Stimulated activated CD8-positive, alpha-beta memory T cell treated with anti-CD3 and anti-CD28 coated beads, Interleukin-4, amount 100 ng/mL, for 48 hours (primary cell): ENCODE data around the gene ANKRD55.

Experiments used
- DNase-seq: peaks from one replicate; pipeline ENCODE4 v3.0.0-alpha.2; 2020

ANKRD55 gene

GRCh38 chr5:56072863-56073766, 160.0 kb downstream of the ANKRD55 start:
- no peak for DNase-seq

DNA sequence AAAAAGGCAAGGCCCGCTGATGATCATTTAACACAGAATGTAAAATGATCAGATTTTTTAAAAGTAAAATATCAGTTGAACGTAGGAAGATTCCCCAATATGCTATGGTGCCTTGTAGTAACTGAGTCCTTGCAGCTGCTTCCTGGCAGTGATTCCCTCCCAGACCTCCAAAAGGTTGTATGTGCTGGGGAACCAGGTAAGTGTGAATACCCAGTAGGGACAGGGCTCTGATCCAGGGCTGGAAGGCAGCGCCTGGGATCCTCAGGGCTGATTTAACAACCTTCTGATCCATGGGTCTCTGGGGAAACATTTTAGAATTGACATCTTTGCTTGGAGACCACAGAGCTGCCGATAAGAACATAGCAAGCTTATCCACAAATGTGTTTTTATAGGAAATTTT, 161.7 kb downstream of the ANKRD55 start:
- no peak for DNase-seq

DNA sequence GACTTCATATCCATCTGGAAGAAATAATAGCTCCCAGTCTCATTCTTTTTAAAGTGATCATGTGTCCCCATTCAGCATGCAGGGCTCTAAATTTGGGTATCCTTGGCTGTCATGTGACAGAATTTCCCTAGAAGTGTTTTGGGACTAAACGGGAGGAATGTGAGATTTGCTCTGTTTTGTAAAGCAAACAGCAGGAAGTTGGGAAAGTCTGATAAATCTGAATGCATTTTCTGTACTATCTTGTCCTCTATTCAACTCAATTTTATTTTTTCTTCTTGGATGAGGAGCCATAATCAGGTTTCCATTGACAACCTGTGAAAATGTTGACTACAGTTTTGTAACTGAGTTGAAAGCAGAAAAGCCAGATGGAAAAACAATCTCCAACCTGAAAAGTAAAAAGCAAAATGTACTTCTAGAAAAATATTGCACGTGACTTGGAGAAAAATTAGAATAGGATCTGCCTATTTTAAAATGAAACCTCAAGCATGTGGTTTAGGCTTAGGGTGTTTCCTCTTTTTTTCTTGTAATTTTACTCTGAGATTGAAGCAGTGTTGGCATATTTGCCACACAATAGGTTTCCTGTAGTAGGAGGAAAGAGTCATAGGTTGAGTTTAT, 162.2 kb downstream of the ANKRD55 start:
- no peak for DNase-seq

DNA sequence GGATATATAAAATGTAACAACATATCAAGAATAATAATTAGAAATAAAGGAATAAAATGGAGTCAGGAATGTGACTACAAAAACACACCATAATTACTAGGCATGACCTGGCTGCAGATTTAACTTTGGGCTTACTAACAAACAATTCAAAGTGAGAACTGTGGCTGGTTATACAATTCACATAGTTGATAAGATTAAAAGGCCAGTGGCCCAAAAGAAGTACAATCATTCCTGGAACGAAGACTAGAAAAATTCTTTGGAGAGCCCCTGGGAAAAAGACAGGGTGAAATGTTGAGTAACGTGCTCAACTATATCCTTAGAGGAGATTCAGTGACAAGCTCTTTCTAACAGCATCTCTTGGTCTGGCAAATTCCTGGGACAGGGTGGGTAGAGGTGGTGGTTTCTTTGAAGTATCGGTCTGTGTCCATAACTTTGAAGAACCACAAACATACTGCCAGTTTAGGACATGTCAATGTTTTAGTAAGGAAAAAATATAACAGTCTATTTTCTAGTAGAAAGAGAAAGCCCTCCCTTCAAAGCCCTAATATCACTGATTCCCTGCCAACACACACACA, 163.4 kb downstream of the ANKRD55 start:
- no peak for DNase-seq

GRCh38 chr5:56066931-56067450, 166.1 kb downstream of the ANKRD55 start:
- no peak for DNase-seq

GRCh38 chr5:56064984-56065383, 168.1 kb downstream of the ANKRD55 start:
- DNase-seq = no peak

- peak; percentile 60 for DNase-seq
Measured at GRCh38 chr5:56060276-56061110, 172.6 kb downstream of the ANKRD55 start.

- DNase-seq = no peak
Measured at GRCh38 chr5:56059854-56060253, 173.3 kb downstream of the ANKRD55 start.

- DNase-seq = no peak
Measured at GRCh38 chr5:56056875-56057274, 176.3 kb downstream of the ANKRD55 start.

DNA sequence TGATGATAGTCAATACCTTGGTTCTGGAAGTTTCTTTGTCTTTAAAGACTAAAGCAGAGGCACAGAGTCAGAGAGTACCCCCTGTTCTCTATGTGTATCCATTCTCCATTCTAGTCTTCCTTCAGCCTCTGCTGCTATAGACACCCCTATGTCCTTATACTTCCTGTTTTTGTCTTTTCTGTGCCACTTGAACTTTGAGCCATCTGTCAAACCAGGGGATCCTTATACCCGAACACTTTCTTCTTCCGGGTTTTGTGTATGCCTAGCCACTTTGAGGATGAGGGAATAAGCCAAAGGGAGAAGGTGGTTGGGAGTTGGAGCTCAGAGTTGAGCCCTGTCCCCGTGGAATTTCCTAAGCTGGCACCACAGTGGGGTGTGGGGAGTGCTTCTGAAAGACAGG, 177.3 kb downstream of the ANKRD55 start:
- no peak for DNase-seq

DNA sequence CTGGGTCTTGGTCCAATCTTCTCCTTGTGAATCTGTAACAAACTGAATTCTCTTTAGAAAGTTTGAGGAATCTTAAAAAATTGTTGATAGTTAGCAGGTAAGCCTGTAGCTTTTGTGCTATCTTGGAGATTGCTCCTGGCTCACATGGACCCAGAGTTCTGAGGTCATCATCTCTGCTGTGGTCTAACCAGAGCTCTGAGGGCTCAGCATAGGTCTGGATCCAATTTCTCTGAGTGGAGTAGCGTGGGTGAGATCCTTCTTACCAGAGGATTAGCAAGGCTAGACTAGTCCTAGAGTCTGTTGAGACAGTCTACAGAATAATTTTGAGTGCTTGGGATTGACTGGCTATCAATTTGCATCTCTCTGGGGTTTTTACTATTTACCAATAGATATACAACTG, 177.8 kb downstream of the ANKRD55 start:
- no peak for DNase-seq

DNA sequence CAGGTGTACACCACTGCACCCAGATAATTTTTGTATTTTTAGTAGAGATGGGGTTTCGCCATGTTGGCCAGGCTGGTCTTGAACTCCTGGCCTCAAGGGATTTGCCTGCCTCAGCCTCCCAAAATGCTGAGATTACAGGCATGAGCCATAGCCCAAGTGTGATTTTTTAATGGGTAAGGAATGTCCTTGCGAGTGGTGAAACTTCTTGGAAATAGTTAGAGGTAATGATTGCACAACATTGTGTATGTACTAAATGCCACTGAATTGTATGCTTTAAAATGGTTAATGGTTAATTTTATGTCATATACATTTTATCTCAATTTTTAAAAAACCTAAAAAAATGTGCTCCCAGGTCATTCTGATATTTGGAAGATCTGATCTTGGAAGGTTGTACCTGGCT, 178.5 kb downstream of the ANKRD55 start:
- DNase-seq = no peak

DNA sequence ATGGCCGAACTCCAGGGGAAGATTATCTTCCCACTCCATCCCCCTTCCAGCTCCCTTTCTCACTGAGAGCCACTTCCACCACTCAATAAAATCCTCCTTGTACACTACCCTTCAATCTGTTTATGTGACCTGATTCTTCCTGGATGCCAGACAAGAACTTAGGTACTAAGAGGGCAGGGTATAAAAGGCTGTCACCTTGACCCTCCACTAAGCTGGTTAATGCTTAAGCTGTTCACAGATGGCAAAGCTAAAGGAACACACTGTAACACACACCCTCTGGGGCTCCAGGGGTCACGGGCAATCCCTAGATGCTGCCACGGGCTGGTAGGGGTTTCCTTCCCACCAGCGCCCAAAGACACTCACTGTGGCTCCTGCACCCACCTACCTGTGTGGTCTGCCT, 179.8 kb downstream of the ANKRD55 start:
- DNase-seq = no peak

- no peak for DNase-seq
Measured at GRCh38 chr5:56052735-56053134, 180.4 kb downstream of the ANKRD55 start.

DNA sequence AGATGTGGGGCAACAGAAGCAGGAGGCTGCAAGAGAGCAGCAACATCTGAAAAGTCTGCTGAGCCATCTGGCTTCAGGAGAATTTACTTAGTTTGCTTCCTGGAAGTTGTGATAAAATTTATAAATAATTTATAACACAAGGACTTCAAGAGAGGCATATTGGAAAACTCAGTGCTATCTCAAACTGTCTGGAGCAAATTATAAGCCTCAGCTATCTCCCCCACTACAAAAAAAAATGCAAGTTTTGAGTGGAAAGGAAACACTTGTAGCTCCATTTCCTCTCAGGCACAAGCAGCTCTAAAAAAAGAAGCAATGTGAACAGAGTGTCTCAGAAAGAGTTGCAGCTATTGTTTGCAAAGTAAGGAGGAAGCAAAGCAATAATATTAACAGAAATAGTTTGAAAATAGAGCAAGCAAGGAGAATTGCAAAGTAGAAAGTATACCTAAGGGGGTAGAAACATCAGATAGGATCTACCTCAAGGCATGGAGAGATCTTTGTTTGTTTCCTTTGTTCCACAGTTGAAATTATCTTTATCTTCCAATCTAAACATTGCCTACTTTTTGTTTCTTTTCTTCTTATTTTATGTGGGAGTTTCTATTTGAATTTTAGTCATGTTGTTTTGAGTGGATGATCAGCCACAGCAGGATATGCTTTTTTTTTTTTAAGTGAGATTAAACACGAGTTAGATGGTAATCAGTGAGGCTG, 182.4 kb downstream of the ANKRD55 start:
- no peak for DNase-seq
